GM12878 (cell line): ENCODE results near the gene TAPT1. TPM values are rescaled to one million over a fixed set of nuclear protein-coding genes. Genes with fewer than 3 reads are reported as not detected.

Source experiments
- ATAC-seq: fragments of 200-7000 bp; cut with Tn5 transposase; 3 replicates; pipeline ENCODE4 v1.9.1; 2020; ENCODE audit warnings: mild to moderate bottlenecking, moderate library complexity
- BruUV-seq: library from RNA; stranded (reverse); fragments of 400-500 nt; replicated peaks from 2 replicates; lab custom pipeline; 2021; lab: Mats Ljungman, UMichigan
- CTCF ChIA-PET: fragments of 300-600 bp; sonication (Branson Sonifier 250); formaldehyde crosslinking; extraction: SDS; loops from one replicate; lab custom pipeline; 2021; ENCODE audit warnings: inconsistent platforms; lab: Yijun Ruan, JAX
- POLR2A ChIA-PET: fragments of 350-600 bp; formaldehyde crosslinking; extraction: SDS; loops from one replicate; lab custom pipeline; 2021; ENCODE audit warnings: inconsistent platforms; lab: Charles Lee
- RAD21 ChIA-PET: fragments of 300-600 bp; sonication (Branson Sonifier 250); formaldehyde crosslinking; loops from one replicate; lab custom pipeline; 2023; ENCODE audit warnings: antibody characterized with exemption; ENCODE audit not compliant: unreplicated experiment; lab: Charles Lee
- SMC1A ChIA-PET: fragments of 300-600 bp; sonication (Branson Sonifier 250); formaldehyde crosslinking; loops from one replicate; lab custom pipeline; 2023; ENCODE audit not compliant: unreplicated experiment, uncharacterized antibody; lab: Charles Lee
- DNase-seq: peaks from one replicate; pipeline ENCODE4 v3.0.0-alpha.2; 2011; ENCODE audit warnings: low read depth, low spot score
- FAIRE-seq: peaks from 3 replicates; lab custom pipeline; 2011; peaks lifted over from hg19 to GRCh38; lab: Jason Lieb, UNC
- H2AFZ ChIP-seq: 2 replicates; pipeline ENCODE4 v1.6.0; 2011; ENCODE audit warnings: low read depth, low read length, control low read depth; ENCODE audit not compliant: control insufficient read depth
- H3K27ac ChIP-seq: 2 replicates; pipeline ENCODE4 v1.5.1; 2011; ENCODE audit warnings: control low read depth; ENCODE audit not compliant: control insufficient read depth, insufficient read depth
- H3K27me3 ChIP-seq, 2 experiments: replicated peaks in 1 of 2; 2 replicates each; pipeline versions ENCODE4 v1.6.0 to v1.6.1; 2011; ENCODE audit warnings: low read length in 1 of 2; ENCODE audit not compliant: control insufficient read depth in 2 of 2, insufficient read depth in 2 of 2
- H3K36me3 ChIP-seq, 2 experiments: 2 replicates each; pipeline ENCODE4 v1.5.1; 2011; ENCODE audit warnings: low read length in 1 of 2; ENCODE audit not compliant: control insufficient read depth in 2 of 2, insufficient read depth in 2 of 2
- H3K4me1 ChIP-seq: 2 replicates; pipeline ENCODE4 v1.6.1; 2011; ENCODE audit warnings: mild to moderate bottlenecking, low read length, moderate library complexity, mixed read lengths; ENCODE audit not compliant: control insufficient read depth, insufficient read depth
- H3K4me2 ChIP-seq: 2 replicates; pipeline ENCODE4 v1.6.0; 2011; ENCODE audit warnings: control low read depth; ENCODE audit not compliant: control insufficient read depth, insufficient read depth
- H3K4me3 ChIP-seq: fragments of 200-600 bp; sonication (generic); 2 replicates; pipeline ENCODE4 v1.5.1; 2016
- H3K79me2 ChIP-seq: 2 replicates; pipeline ENCODE4 v1.6.0; 2011; ENCODE audit warnings: low read length; ENCODE audit not compliant: control insufficient read depth, insufficient read depth
- H3K9ac ChIP-seq: 2 replicates; pipeline ENCODE4 v1.8.0; 2011; ENCODE audit warnings: low read length, control low read depth, mixed read lengths; ENCODE audit not compliant: control insufficient read depth, insufficient read depth
- H3K9me3 ChIP-seq: replicated peaks from 3 replicates; pipeline ENCODE4 v1.5.1; 2011; ENCODE audit warnings: mild to moderate bottlenecking, low read length; ENCODE audit not compliant: control insufficient read depth, insufficient read depth
- H4K20me1 ChIP-seq: 2 replicates; pipeline ENCODE4 v1.6.0; 2011; ENCODE audit not compliant: control insufficient read depth, insufficient read depth
- ASH2L ChIP-seq: fragments of 300-600, 200-600 bp; sonication (generic); IDR thresholded peaks from 2 replicates; pipeline ENCODE4 v1.6.1; 2017; ENCODE audit warnings: low read depth, mild to moderate bottlenecking, borderline replicate concordance
- CBX5 ChIP-seq: sonication (generic); IDR thresholded peaks from 2 replicates; pipeline ENCODE4 v1.6.1; 2016; ENCODE audit warnings: low read depth, moderate library complexity, mild to moderate bottlenecking, inconsistent platforms
- CHD1 ChIP-seq: IDR thresholded peaks from 2 replicates; pipeline ENCODE4 v1.6.1; 2012; ENCODE audit warnings: low read depth, low read length, improper control_type of control experiment
- ELK1 ChIP-seq: IDR thresholded peaks from 2 replicates; pipeline ENCODE4 v1.6.1; 2012; ENCODE audit warnings: low read depth, low read length, improper control_type of control experiment
- JUND ChIP-seq: IDR thresholded peaks from 2 replicates; pipeline ENCODE4 v1.6.1; 2012; ENCODE audit warnings: low read depth, mild to moderate bottlenecking, low read length, improper control_type of control experiment, moderate library complexity
- NR2C2 ChIP-seq: IDR thresholded peaks from 2 replicates; pipeline ENCODE4 v1.6.1; 2011; ENCODE audit warnings: borderline replicate concordance, low read depth; ENCODE audit not compliant: control insufficient read depth, insufficient read length
- NRF1 ChIP-seq: conservative IDR thresholded peaks from 2 replicates; pipeline ENCODE4 v1.6.1; 2011; ENCODE audit warnings: mild to moderate bottlenecking, low read depth, low read length, improper control_type of control experiment
- PML ChIP-seq: IDR thresholded peaks from 2 replicates; pipeline ENCODE4 v1.6.1; 2012; ENCODE audit warnings: low read length, inconsistent platforms
- RELB ChIP-seq: fragments of 450-650 bp; IDR thresholded peaks from 2 replicates; pipeline ENCODE4 v1.6.1; 2017; ENCODE audit warnings: low read depth, mild to moderate bottlenecking, moderate library complexity
- SUZ12 ChIP-seq: fragments of 200-600 bp; sonication (generic); IDR thresholded peaks from one replicate; pipeline ENCODE4 v1.6.1; 2018; ENCODE audit warnings: antibody characterized with exemption, mild to moderate bottlenecking; ENCODE audit not compliant: unreplicated experiment
- TCF3 ChIP-seq: IDR thresholded peaks from 2 replicates; pipeline ENCODE4 v1.6.1; 2012; ENCODE audit warnings: low read depth, mild to moderate bottlenecking, low read length, borderline replicate concordance; ENCODE audit not compliant: insufficient read depth
- YY1 ChIP-seq: IDR thresholded peaks from 2 replicates; pipeline ENCODE4 v1.6.1; 2011; ENCODE audit warnings: low read depth, mild to moderate bottlenecking, low read length
- ZNF217 ChIP-seq: fragments of 450-650 bp; IDR thresholded peaks from 2 replicates; pipeline ENCODE4 v1.6.1; 2017; ENCODE audit warnings: antibody characterized with exemption, mild to moderate bottlenecking
- ZNF592 ChIP-seq: fragments of 450-650 bp; IDR thresholded peaks from 2 replicates; pipeline ENCODE4 v1.6.1; 2017; ENCODE audit warnings: mild to moderate bottlenecking, moderate library complexity
- ZSCAN29 ChIP-seq: fragments of 450-650 bp; IDR thresholded peaks from 2 replicates; pipeline ENCODE4 v1.6.1; 2017; ENCODE audit warnings: mild to moderate bottlenecking, moderate library complexity
- WGBS: methylation state at CpG from one replicate; pipeline ENCODE4 v1.1.6; 2016; ENCODE audit warnings: low lambda C conversion rate; ENCODE audit not compliant: insufficient replicate concordance, insufficient coverage; ENCODE audit errors: missing lambda C conversion rate; 5-methylcytosine and 5-hydroxymethylcytosine counted together
- in situ Hi-C: fragments of 300-500 bp; cut with MboI; formaldehyde crosslinking; loops from 9 replicates; pipeline ENCODE4 v1.14.3; 2018; ENCODE audit warnings: mixed read lengths
- intact Hi-C: fragments of 100-400 bp; cut with micrococcal nuclease; formaldehyde crosslinking; loops from one replicate; pipeline ENCODE4 v1.14.2; 2022; ENCODE audit not compliant: unreplicated experiment
- polyA plus RNA-seq, 11 experiments: library from polyadenylated mRNA; depleted of rRNA in 4 of 11; unstranded in 6 of 11; stranded (reverse) in 5 of 11; fragments of >200 nt; fragmentation: Nextera tagmentation in 4 of 11; fragmentation: Illumina TruSeq in 1 of 11; extraction: Ambion mirVana in 4 of 11; extraction: Trizol in 1 of 11; gene quantifications; 1 replicate in 1 of 11; 2 replicates in 10 of 11; pipeline versions ENCODE4 v1.2.1 to v1.2.3, GENCODE V29; 2011 to 2016; ENCODE audit warnings: inconsistent platforms in 2 of 11, missing spikeins in 2 of 11, low read depth in 1 of 11
- total RNA-seq, 4 experiments: library from RNA; depleted of rRNA in 3 of 4; stranded (reverse); fragments of >200 nt in 3 of 4; fragmentation: Illumina TruSeq in 1 of 4; extraction: Trizol in 1 of 4; gene quantifications; 2 replicates each; pipeline versions ENCODE4 v1.2.1 to v1.2.3, GENCODE V29; 2013 to 2021

TAPT1 gene
- total and polyA plus RNA-seq, 10 of the 15 experiments (the other 5 are each of a cell fraction or from before 2014, with no cell fraction given) = 0.91 to 23.3 (median 9.5) TPM

- TF ChIP-seq ELK1 = no peak
These were observed 95.0 kb downstream of the TAPT1 start (continued) for GRCh38 chr4:16131293-16131692.

GRCh38 chr4:16129336-16129735 lies 96.9 kb downstream of the TAPT1 start:
- DNase-seq (no peak), FAIRE-seq (no peak), ATAC-seq (no peak)
- Histone ChIP-seq H3K36me3 (no peaks in the 10 kb centered on the region), H3K9ac (no peak overlapping the region), H3K4me3 (no peak overlapping the region), H3K79me2 (no peaks in the 10 kb centered on the region), H3K27me3 (peaks cover 0 to 3% of the 10 kb centered on the region in 2 experiments; a peak in 1 of 4 replicates), H2AFZ (no peak overlapping the region), H3K4me1 (no peaks in the 10 kb centered on the region), H3K27ac (no peak overlapping the region), H4K20me1 (no peaks in the 10 kb centered on the region), H3K9me3 (no peaks in the 10 kb centered on the region)
- POLR2A ChIA-PET = no interaction called here
- CTCF ChIA-PET = interaction anchor here (1.2 kb wide), 1 partner anchor 8 kb away, joined by 5 read pairs; no protein-coding TSS in a partner anchor
- intact Hi-C loops = no loop called here
- 0% methylated on average over 1 of the region's 1 CpG for WGBS
- RAD21 ChIA-PET = no interaction called here
- in situ Hi-C loops = no loop called here
- SMC1A ChIA-PET = interaction anchor here (1.4 kb wide), 1 partner anchor 11 kb away, joined by 3 read pairs; no protein-coding TSS in a partner anchor
- BruUV-seq = no TSS peak
- no peak for TF ChIP-seq ZNF217
- TF ChIP-seq RELB = no peak
- no peak for TF ChIP-seq NR2C2
- no peak for TF ChIP-seq ZNF592
- TF ChIP-seq TCF3 = no peak
- no peak for TF ChIP-seq ZSCAN29
- TF ChIP-seq JUND = no peak
- no peak for TF ChIP-seq PML
- no peak for TF ChIP-seq CHD1
- TF ChIP-seq CBX5 = no peak
- no peak for TF ChIP-seq NRF1
- TF ChIP-seq YY1 = no peak
- TF ChIP-seq SUZ12 = no peak
- TF ChIP-seq ASH2L = no peak
- TF ChIP-seq, all 136 proteins: peak for 0
- no peak overlapping the region for H3K4me2 ChIP-seq
